ENCODE results near the gene CATSPER3.

- TF ChIP-seq EZH2phosphoT487 (IDR thresholded peaks at IDR 0.05; ENCODE audit: insufficient read depth, low read depth) (no peak), EZH2 (IDR thresholded peaks at IDR 0.05; ENCODE audit: insufficient read depth, poor library complexity, severe bottlenecking) (no peak)
Measured at GRCh38 chr5:135035678-135036030, 67.9 kb downstream of the CATSPER3 start.

Measured in GM23248 (cell line).